B cell (primary cell): ENCODE measurements around the gene CSTF1. TPM values are rescaled to one million over a fixed set of nuclear protein-coding genes. Genes with fewer than 3 reads are reported as not detected.

Source experiments
- ATAC-seq: fragments of 200-7000 bp; cut with Tn5 transposase; one replicate; pipeline ENCODE4 v1.10.0; 2021; ENCODE audit warnings: low read depth, mild to moderate bottlenecking, moderate number of reproducible peaks, moderate library complexity
- CTCF ChIA-PET: fragments of 350-600 bp; sonication (Branson Sonifier 250); formaldehyde crosslinking; loops from one replicate; lab custom pipeline; 2021; ENCODE audit warnings: antibody characterized with exemption, inconsistent platforms; lab: Charles Lee
- POLR2A ChIA-PET: fragments of 350-600 bp; sonication (Branson Sonifier 250); formaldehyde crosslinking; loops from one replicate; lab custom pipeline; 2021; ENCODE audit warnings: antibody characterized with exemption; lab: Charles Lee
- DNase-seq: peaks from one replicate; pipeline ENCODE4 v3.0.0; 2013
- H2AFZ ChIP-seq: 2 replicates; pipeline ENCODE4 v1.6.1; 2012; ENCODE audit warnings: mild to moderate bottlenecking, low read depth, low read length; ENCODE audit not compliant: insufficient read depth, poor library complexity, severe bottlenecking
- H3K27ac ChIP-seq, 2 donors: 1 replicate in 1 of 2; 2 replicates in 1 of 2; pipeline ENCODE4 v1.5.1; 2012 to 2013; ENCODE audit warnings: low read length in 2 of 2, mild to moderate bottlenecking in 2 of 2, moderate library complexity in 1 of 2
- H3K27me3 ChIP-seq, 4 experiments: fragments of 200-600 bp in 1 of 4; sonication (generic) in 1 of 4; replicated peaks in 1 of 4; 1 replicate in 2 of 4; 2 replicates in 2 of 4; pipeline versions ENCODE4 v1.6.1 to v1.7.0; 2013 to 2016; ENCODE audit warnings: low read length in 3 of 4, mild to moderate bottlenecking in 2 of 4, mixed read lengths in 1 of 4, moderate library complexity in 1 of 4; ENCODE audit not compliant: insufficient read depth in 4 of 4, control insufficient read depth in 3 of 4; ENCODE audit errors: control extremely low read depth in 1 of 4
- H3K36me3 ChIP-seq, 2 experiments: replicated peaks in 1 of 2; 1 replicate in 1 of 2; 2 replicates in 1 of 2; pipeline versions ENCODE4 v1.6.1 to v1.7.1; 2013; ENCODE audit warnings: low read length in 1 of 2; ENCODE audit not compliant: insufficient read depth in 2 of 2, control insufficient read depth in 1 of 2; ENCODE audit errors: control extremely low read depth in 1 of 2, extremely low read depth in 1 of 2
- H3K4me1 ChIP-seq, 2 donors: fragments of 200-600 bp in 1 of 2; sonication (generic) in 1 of 2; 1 replicate in 1 of 2; 2 replicates in 1 of 2; pipeline versions ENCODE4 v1.5.1 to v1.6.1; 2013 to 2017; ENCODE audit warnings: low read length in 2 of 2; ENCODE audit not compliant: control insufficient read depth in 2 of 2, insufficient read depth in 2 of 2
- H3K4me2 ChIP-seq: replicated peaks from 2 replicates; pipeline ENCODE3; 2012; ENCODE audit warnings: mild to moderate bottlenecking, low read depth, low read length; ENCODE audit not compliant: poor library complexity, severe bottlenecking
- H3K4me3 ChIP-seq, 5 experiments: fragments of 200-600 bp in 1 of 5; sonication (generic) in 1 of 5; 1 replicate in 3 of 5; 2 replicates in 2 of 5; pipeline versions ENCODE4 v1.5.1 to v1.7.0; 2011 to 2016; ENCODE audit warnings: low read length in 4 of 5, mild to moderate bottlenecking in 4 of 5, low read depth in 2 of 5, control low read depth in 1 of 5, moderate library complexity in 1 of 5; ENCODE audit not compliant: insufficient read depth in 1 of 5; ENCODE audit errors: control extremely low read depth in 1 of 5, extremely low read depth in 1 of 5
- H3K79me2 ChIP-seq: fragments of 200-600 bp; sonication (generic); one replicate; pipeline ENCODE4 v1.6.0; 2016; ENCODE audit warnings: low read length; ENCODE audit not compliant: control insufficient read depth, insufficient read depth
- H3K9ac ChIP-seq: fragments of 200-600 bp; sonication (generic); 2 replicates; pipeline ENCODE4 v1.6.1; 2017; ENCODE audit warnings: mild to moderate bottlenecking, low read length, moderate library complexity
- H3K9me3 ChIP-seq, 3 donors: one replicate each; pipeline versions ENCODE4 v1.6.1 to v1.7.1; 2013; ENCODE audit warnings: low read length in 2 of 3; ENCODE audit not compliant: control insufficient read depth in 2 of 3, insufficient read depth in 1 of 3; ENCODE audit errors: control extremely low read depth in 1 of 3
- H4K20me1 ChIP-seq: 2 replicates; pipeline ENCODE4 v1.6.0; 2012; ENCODE audit warnings: mild to moderate bottlenecking, low read length; ENCODE audit not compliant: insufficient read depth, control insufficient read depth, poor library complexity, severe bottlenecking
- H3K27ac Mint-ChIP-seq: one replicate; pipeline ENCODE4 v1.8.0; 2021; ENCODE audit warnings: mixed read lengths
- H3K27me3 Mint-ChIP-seq: one replicate; pipeline ENCODE4 v1.8.0; 2021; ENCODE audit warnings: mixed read lengths
- H3K4me1 Mint-ChIP-seq: one replicate; pipeline ENCODE4 v1.8.0; 2021; ENCODE audit warnings: mixed read lengths
- H3K4me3 Mint-ChIP-seq: one replicate; pipeline ENCODE4 v1.8.0; 2021; ENCODE audit warnings: mixed read lengths
- H3K9me3 Mint-ChIP-seq: one replicate; pipeline ENCODE4 v1.8.0; 2022; ENCODE audit warnings: mixed read lengths; ENCODE audit not compliant: insufficient read depth
- EZH2 ChIP-seq: IDR thresholded peaks from 2 replicates; pipeline ENCODE4 v1.6.1; 2012; ENCODE audit warnings: borderline replicate concordance, low read depth, mild to moderate bottlenecking, moderate library complexity, low read length; ENCODE audit not compliant: insufficient read depth, poor library complexity, severe bottlenecking
- WGBS: methylation state at CpG from one replicate; pipeline ENCODE4 v1.1.5; 2013; ENCODE audit warnings: missing lambda C conversion rate; ENCODE audit not compliant: insufficient coverage; 5-methylcytosine and 5-hydroxymethylcytosine counted together
- intact Hi-C: fragments of 100-400 bp; cut with micrococcal nuclease; formaldehyde crosslinking; loops from one replicate; pipeline ENCODE4 v1.10.0; 2022
- polyA plus RNA-seq: library from polyadenylated mRNA; depleted of rRNA; stranded (reverse); fragments of >200 nt; gene quantifications from 2 replicates; pipeline ENCODE4 v1.2.3, GENCODE V29; 2012
- total RNA-seq, 2 donors: library from RNA; stranded (reverse); fragments of 120-200 nt in 1 of 2; gene quantifications; 1 replicate in 1 of 2; 2 replicates in 1 of 2; pipeline versions ENCODE4 v1.2.3 to v1.2.4, GENCODE V29; 2013 to 2022
- TF ChIP-seq, protein P1 (sequence below): fragments of 200-600 bp; IDR thresholded peaks from one replicate; pipeline ENCODE4 v1.8.0; 2022; ENCODE audit warnings: antibody characterized with exemption, mild to moderate bottlenecking

CSTF1 gene
- total and polyA plus RNA-seq, 2 donors (not counting 1 experiment from before 2014, with no cell fraction given), result 18.3 to 33.8 TPM

DNA sequence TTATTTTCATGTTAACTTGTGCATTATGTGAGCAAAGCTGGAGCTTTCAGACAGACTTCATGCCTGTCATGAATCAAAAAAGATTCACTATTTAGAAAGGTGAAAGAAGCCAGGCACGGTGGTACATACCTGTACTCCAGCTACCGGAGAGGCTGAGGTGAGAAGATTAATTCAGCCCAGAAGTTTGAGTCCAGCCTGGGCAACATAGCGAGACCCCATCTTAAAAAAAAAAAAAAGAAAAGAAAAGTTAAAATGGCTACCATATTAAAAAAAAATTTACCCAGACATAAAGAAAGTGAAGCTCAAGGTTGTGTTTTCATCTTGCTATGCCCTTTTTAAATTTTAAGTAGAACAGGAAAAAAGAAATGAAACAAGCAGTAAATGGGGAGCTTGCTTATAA lies 20.5 kb downstream of the CSTF1 start:
- ChIA-PET POLR2A (no interaction called here), CTCF (interaction anchor here (1.1 kb wide), 1 partner anchor 14 kb away, joined by 4 read pairs; no protein-coding TSS in a partner anchor)
- TF ChIP-seq, protein P1, sequence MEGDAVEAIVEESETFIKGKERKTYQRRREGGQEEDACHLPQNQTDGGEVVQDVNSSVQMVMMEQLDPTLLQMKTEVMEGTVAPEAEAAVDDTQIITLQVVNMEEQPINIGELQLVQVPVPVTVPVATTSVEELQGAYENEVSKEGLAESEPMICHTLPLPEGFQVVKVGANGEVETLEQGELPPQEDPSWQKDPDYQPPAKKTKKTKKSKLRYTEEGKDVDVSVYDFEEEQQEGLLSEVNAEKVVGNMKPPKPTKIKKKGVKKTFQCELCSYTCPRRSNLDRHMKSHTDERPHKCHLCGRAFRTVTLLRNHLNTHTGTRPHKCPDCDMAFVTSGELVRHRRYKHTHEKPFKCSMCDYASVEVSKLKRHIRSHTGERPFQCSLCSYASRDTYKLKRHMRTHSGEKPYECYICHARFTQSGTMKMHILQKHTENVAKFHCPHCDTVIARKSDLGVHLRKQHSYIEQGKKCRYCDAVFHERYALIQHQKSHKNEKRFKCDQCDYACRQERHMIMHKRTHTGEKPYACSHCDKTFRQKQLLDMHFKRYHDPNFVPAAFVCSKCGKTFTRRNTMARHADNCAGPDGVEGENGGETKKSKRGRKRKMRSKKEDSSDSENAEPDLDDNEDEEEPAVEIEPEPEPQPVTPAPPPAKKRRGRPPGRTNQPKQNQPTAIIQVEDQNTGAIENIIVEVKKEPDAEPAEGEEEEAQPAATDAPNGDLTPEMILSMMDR, result no peak
- no peak for TF ChIP-seq EZH2
- Mint-ChIP-seq H3K27me3 (no peaks in the 10 kb centered on the region), H3K4me3 (no peak overlapping the region), H3K27ac (no peak overlapping the region), H3K9me3 (no peaks in the 10 kb centered on the region), H3K4me1 (peaks cover 17% of the 10 kb centered on the region)
- Histone ChIP-seq H3K27ac (no peak overlapping the region), H3K9ac (no peak overlapping the region), H3K79me2 (no peaks in the 10 kb centered on the region), H4K20me1 (no peaks in the 10 kb centered on the region), H3K27me3 (no peaks in the 10 kb centered on the region), H3K9me3 (no peaks in the 10 kb centered on the region), H3K4me3 (peak overlapping the region in 1 of 5 experiments; percentile 81), H3K36me3 (peaks cover 2 to 3% of the 10 kb centered on the region in 2 experiments), H2AFZ (no peak overlapping the region), H3K4me1 (peaks cover 12 to 21% of the 10 kb centered on the region in 2 donors), H3K4me2 (peak overlapping the region; percentile 57)
- no CpG with 5 or more reads among the region's 3 CpGs for WGBS
- intact Hi-C loops, result no loop called here
- ATAC-seq (no peak), DNase-seq (no peak)

DNA sequence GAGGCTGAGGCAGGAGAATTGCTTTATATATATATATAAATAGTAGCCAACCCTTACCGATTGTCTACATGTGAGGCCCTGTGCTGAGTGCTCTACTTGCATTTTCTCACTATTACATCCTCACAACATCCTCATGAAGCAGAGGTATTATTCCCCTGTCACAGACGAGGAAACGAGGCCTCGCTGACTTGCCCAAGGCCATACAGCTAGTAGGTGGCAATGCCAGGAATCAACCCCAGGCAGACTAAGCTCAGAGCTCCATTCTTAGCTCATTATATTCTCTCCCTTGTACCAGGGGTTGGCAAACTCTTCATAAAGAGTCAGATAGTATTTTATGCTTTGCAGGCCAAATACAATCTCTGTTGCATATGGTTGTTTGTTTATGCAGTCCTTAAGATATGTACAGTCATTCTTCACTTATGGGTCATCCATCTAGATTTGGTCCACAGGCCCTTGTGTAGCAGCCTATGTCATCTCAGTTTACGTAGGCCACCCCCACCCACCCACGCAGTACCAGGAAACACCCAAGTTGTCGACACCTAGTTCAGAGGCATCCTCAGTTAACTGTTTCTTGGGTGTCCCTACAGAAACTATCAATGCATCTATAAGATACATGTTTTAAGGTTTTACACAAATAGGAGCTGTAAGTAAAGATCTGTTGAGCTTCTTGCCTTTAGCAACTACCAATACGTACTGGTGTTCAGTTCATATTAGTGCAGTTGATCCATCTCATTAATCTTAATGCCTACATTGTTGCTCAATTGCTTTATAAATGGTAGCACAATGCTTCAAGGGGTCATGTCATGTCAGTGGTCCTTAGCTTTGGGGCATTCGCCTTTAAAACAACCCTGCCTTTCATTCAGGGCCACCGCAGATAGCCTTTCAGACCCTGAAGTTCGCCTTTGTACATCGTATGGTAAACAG lies 22.7 kb downstream of the CSTF1 start:
- ATAC-seq, result no peak
- no peak overlapping the region for H3K4me3 ChIP-seq

More for the DNA sequence above, 22.7 kb downstream of the CSTF1 start:
- H3K9ac ChIP-seq, result no peak overlapping the region
- POLR2A ChIA-PET, result no interaction called here
- Mint-ChIP-seq H3K9me3 (no peaks in the 10 kb centered on the region), H3K27ac (no peak overlapping the region), H3K4me3 (no peak overlapping the region), H3K27me3 (no peaks in the 10 kb centered on the region), H3K4me1 (peaks cover 22% of the 10 kb centered on the region)
- no peak overlapping the region for H3K4me2 ChIP-seq
- 98% methylated on average over 5 of the region's 12 CpGs for WGBS
- no peaks in the 10 kb centered on the region for H3K27me3 ChIP-seq
- no peaks in the 10 kb centered on the region for H3K36me3 ChIP-seq
- no peaks in the 10 kb centered on the region for H4K20me1 ChIP-seq
- peaks cover 12 to 26% of the 10 kb centered on the region in 2 donors for H3K4me1 ChIP-seq
- no peaks in the 10 kb centered on the region for H3K79me2 ChIP-seq
- no peak overlapping the region for H3K27ac ChIP-seq
- no peaks in the 10 kb centered on the region for H3K9me3 ChIP-seq
- TF ChIP-seq, protein P1, result no peak
- no peak for TF ChIP-seq EZH2
- CTCF ChIA-PET, result no interaction called here
- H2AFZ ChIP-seq, result no peak overlapping the region
- no peak for DNase-seq
- intact Hi-C loops, result no loop called here
